ENCODE measurements around the gene NLRC5.
"Not testable (repeated sequence)": the region's sequence is repeated elsewhere in the genome, so short reads cannot be mapped to it uniquely, and the experiment has no call there.

The NLRC5 gene

GRCh38 chr16:56961386-56961785 is 28.0 kb upstream of the NLRC5 start:
- DNase-seq, result no peak

DNA sequence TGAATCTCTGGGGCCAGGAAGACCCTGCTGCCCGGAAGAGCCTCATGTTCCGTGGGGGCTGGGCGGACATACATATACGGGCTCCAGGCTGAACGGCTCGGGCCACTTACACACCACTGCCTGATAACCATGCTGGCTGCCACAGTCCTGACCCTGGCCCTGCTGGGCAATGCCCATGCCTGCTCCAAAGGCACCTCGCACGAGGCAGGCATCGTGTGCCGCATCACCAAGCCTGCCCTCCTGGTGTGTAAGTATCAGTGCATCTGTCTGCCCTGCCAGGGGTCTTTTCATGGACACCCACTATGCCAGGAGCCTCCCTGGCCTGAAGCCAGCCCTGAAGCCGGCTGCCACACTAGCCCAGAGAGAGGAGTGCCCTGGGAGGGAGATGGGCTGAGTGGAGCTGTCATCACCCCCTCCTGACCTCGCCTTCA is 27.5 kb upstream of the NLRC5 start, which contains the start of gene CETP:
Gene CETP, plus strand, starts transcription at position 100 of the 431 bp plus-strand sequence. Its CDS starts 30 bp downstream, at position 130.
- no peak for DNase-seq

DNA sequence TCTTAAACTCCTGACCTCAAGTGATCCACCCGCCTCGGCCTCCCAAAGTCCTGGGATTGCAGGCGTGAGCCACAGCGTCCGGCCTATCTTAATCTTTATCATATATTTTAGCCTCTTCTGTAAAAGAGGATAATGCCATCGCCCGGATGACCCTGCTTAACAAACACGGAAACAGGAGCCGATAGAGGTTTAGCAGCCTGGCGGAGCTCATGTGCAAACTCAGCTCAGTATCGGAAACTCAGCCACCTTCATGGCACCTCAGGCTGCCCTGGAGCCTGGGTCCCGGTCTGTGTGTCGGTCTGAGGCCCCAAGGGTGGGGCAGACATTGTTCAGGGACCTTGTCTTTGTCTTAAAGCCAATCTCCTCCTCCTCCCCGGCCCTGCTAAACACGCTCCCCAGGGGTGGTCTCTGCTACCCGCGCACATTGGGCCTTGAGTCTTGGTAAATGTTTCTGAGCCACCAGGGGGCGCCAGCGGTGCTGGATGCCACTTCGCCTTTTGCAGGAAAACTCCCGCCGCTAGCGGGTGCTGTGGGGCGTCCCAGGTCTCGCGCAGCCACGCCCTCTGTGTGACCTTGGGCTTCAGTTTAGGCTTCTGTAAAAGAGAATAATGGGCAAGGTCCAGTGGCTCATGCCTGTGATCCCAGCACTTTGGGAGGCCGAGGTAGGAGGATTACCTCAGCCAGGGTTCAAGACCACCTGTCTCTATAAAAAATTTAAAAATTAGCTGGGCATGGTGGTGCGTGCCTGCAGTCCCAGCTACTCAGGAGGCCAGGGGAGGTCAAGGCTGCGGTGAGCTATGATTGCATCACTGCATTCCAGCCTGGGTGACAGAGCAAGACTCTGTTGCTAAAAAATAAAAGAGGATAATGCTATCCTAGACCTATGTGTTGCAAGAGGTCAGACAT is 24.9 kb upstream of the NLRC5 start:
- DNase-seq, result no peak

GRCh38 chr16:56965149-56966092 is 23.9 kb upstream of the NLRC5 start:
- no peak for DNase-seq

DNA sequence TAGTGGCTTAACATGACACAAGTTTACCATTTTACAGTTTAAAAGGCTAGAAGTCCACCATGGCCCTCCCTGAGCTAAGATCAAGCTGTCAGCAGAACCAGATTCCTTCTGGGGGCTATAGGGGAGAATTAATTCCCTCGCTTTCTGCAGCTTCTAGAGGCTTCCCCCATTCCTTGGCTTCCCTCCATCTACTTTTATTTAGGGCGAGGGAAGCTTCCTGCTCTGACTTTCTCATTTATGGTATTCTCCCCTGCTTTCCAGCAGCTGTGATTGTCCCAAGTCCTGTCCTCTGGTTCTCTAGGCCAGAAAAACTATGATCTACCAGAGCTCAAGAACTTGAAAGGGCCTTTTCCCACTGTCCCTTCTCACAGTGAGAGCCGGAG is 23.3 kb upstream of the NLRC5 start:
- no peak for DNase-seq

GRCh38 chr16:56967733-56968132 is 21.6 kb upstream of the NLRC5 start:
- no peak for DNase-seq

DNA sequence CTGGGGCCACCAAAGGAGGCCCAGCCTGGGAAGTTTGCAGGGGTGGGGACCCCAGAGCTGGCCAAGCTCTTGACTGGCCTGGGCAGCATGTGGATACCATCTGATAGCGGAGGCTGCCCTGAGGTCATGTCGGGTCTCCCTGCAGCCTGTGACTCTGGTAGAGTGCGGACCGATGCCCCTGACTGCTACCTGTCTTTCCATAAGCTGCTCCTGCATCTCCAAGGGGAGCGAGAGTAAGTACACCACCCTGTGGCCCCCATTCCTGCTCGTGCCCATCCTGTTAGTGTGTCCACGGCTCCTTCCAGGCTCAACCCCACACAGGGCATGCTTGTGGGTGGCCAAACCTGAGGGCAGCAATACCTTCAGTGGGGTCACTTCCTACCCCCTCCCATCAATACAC is 19.6 kb upstream of the NLRC5 start:
- no peak for DNase-seq

- no peak for DNase-seq
Observed at GRCh38 chr16:56970934-56971767, 18.2 kb upstream of the NLRC5 start.

DNA sequence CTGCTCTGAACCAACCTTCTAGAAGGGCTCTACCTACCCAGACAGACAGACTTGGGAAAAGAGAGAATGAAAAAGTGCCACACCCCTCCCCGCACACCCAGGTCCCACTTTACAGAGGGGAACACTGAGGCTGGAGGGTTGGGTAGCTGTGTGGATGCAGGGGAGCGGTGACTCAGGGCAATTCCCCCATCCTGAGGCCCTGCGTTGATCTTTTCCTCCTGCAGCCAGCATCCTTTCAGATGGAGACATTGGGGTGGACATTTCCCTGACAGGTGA is 17.7 kb upstream of the NLRC5 start:
- no peak for DNase-seq

- DNase-seq, result no peak
Observed at GRCh38 chr16:56972403-56973293, 16.7 kb upstream of the NLRC5 start.

GRCh38 chr16:56973294-56973689 is 16.1 kb upstream of the NLRC5 start:
- no peak for DNase-seq

DNA sequence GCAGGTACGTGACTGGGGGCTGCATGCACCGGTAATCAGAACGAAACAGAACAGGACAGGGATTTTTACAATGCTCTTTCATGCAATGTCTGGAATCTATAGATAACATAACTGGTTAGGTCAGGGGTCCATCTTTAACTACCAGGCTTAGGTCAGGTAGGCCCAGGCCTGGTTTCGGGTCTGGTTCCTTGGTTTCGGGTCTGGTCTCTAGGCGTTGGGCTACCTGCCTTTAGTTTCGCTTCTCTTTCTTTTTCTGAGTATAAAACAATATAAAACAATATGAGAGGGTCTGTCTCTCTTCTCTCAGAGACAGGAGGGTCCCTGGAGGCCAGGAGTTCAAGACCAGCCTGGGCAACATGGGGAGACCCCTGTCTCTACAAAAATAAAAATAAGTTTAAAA is 15.5 kb upstream of the NLRC5 start:
- not testable (repeated sequence) for DNase-seq

DNA sequence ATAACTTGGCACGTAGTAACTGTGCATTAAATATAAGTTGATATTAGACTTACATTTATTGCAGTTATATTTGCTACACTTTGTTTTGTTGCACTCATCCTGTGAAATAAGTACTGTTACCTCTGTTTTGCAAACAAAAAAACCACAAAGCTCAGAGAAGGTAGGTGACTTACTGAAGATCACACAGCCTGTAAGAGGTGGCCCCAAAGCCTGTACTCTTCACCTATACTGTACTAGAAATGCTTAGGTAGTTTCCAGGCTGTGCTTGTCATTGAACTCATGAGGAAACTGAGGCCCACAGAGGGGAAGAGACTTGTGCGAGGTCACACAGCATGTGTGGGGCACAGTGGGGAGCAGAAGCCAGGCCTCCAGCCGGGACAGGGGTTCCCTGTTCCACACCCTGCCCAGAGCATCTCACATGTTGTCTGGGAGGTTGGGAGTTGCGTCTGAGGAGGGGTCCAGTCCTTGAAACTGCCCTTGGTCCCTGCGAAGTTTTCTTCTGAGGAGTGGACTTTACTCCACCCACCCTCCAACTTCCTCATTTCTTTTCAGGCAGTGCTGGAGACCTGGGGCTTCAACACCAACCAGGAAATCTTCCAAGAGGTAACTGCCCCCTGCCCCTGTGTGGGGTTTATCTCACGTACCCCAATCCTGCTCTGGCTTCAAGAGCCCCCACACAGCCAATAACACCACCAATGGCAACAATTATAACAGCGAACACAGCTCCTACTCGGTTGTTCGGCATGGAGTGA is 14.6 kb upstream of the NLRC5 start:
- no peak for DNase-seq

GRCh38 chr16:56975714-56976113 is 13.6 kb upstream of the NLRC5 start:
- DNase-seq, result no peak

GRCh38 chr16:56977216-56977615 is 12.1 kb upstream of the NLRC5 start:
- no peak for DNase-seq

GRCh38 chr16:56977823-56978430 is 11.4 kb upstream of the NLRC5 start:
- DNase-seq, result no peak

- DNase-seq, result no peak
Observed at GRCh38 chr16:56980201-56980535, 9.2 kb upstream of the NLRC5 start.

DNA sequence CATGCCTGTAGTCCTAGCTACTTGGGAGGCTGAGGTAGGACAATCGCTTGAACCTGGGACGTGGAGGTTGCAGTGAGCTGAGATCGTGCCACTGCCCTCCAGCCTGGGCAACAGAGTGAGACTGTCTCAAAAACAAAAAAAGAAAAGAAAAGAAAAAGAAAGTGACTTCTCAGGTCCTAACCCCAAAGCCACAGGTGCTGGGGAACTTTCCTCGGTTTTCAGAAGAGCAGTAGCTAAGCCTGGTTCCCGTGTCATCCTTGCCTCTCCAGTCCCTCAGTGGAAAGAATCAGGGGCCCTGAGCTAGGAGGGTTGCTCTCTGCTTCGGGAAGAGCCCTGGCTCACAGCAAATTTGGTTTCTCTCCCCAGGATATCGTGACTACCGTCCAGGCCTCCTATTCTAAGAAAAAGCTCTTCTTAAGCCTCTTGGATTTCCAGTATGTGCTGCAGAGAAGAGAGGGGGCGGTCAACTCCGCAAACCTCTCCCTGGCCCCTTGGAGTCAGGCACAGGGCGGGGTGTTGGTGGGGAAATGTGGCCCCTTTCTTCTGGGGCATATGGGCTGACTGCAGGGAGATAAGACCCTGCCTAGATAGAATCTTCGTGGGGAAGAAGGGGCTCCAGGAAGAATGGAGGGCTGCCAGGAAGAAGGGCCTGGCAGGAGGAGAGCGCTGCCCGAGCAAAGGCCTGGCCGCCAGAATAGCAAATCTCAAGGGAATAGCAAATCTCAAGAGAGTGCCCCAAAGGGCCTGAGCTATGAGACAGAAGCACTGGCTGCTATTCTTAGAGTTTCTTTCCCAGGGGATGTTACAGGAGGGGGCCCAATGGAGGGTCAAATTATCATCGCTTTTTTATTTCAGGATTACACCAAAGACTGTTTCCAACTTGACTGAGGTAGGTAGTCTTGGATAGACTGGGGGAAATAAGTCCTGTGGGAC is 8.3 kb upstream of the NLRC5 start:
- DNase-seq, result no peak

- no peak for DNase-seq
Observed at GRCh38 chr16:56981729-56982271, 7.6 kb upstream of the NLRC5 start.
